ENCODE data around the gene GCH1. TPM values are rescaled to one million over a fixed set of nuclear protein-coding genes. Genes with fewer than 3 reads are reported as not detected.

The GCH1 gene, protein sequence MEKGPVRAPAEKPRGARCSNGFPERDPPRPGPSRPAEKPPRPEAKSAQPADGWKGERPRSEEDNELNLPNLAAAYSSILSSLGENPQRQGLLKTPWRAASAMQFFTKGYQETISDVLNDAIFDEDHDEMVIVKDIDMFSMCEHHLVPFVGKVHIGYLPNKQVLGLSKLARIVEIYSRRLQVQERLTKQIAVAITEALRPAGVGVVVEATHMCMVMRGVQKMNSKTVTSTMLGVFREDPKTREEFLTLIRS
- total RNA-seq: 10 to 100 TPM; 35.4 to 38.1 TPM

DNA sequence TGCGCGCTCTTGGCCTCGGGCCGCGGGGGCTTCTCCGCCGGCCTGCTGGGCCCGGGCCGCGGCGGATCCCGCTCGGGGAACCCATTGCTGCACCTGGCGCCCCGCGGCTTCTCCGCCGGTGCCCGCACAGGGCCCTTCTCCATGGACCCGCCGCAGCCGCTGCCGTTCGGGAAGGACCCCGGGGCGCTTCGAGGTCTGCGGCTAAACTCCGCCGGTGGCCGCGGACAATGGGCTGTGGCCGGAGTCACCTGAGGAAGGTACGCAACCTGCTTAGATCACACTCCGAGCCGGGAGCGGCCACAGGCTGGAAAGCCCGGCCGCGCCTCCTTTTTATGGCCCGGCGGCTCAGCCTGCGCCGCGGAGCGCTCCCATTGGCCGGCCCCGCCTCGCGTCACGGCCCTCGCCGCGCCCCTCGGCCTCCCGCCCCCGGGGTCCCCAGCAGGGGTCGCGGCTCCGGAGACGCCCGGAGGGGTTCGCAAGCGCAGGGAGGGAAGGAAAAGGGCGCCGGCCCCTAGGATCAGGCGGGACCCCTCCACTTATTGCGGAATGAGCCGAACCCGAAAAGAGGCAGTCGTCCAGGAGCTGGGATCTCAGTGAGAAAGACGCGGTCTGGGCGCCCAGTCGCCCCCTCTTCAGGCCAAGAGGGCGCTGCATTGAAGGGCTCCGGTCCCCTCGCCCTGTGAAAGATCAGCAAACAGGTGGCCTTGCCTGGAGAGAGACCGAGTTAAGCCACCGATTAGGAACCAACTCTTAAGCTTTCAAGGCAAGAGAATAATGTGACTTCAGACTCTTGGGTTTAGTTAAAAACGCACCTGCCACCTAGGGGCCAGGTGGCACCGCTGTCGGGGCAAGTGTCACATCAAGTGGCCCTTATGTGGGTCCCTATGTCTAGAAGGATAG is at the start of gene GCH1:
Gene GCH1, minus strand, starts transcription at position 306 of the 900 bp plus-strand sequence. Its CDS starts 163 bp downstream, at position 143.
- peak within 1 kb of the TSS; percentile 84 for H3K27ac Mint-ChIP-seq
- DNase-seq (peak; percentile 74), ATAC-seq (peak; percentile 77)
- no peaks in the 10 kb centered on the region for H3K9me3 Mint-ChIP-seq
- peaks cover 27% of the 10 kb centered on the region for H3K4me1 Mint-ChIP-seq (ENCODE audit: low read depth)
- TF ChIP-seq, protein P1, sequence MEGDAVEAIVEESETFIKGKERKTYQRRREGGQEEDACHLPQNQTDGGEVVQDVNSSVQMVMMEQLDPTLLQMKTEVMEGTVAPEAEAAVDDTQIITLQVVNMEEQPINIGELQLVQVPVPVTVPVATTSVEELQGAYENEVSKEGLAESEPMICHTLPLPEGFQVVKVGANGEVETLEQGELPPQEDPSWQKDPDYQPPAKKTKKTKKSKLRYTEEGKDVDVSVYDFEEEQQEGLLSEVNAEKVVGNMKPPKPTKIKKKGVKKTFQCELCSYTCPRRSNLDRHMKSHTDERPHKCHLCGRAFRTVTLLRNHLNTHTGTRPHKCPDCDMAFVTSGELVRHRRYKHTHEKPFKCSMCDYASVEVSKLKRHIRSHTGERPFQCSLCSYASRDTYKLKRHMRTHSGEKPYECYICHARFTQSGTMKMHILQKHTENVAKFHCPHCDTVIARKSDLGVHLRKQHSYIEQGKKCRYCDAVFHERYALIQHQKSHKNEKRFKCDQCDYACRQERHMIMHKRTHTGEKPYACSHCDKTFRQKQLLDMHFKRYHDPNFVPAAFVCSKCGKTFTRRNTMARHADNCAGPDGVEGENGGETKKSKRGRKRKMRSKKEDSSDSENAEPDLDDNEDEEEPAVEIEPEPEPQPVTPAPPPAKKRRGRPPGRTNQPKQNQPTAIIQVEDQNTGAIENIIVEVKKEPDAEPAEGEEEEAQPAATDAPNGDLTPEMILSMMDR (IDR thresholded peaks at IDR 0.05): peak; percentile 76
- H3K27me3 Mint-ChIP-seq: no peaks in the 10 kb centered on the region
- intact Hi-C loops (cut with micrococcal nuclease): no loop called here
- POLR2A ChIA-PET: interaction anchor here (0.8 to 3.3 kb wide), 5 partner anchors 9 to 149 kb away, joined by 3 to 22 read pairs (median 5); partner anchors contain the start of gene MAPK1IP1L
- peaks cover 7% of the 10 kb centered on the region for H3K36me3 Mint-ChIP-seq (ENCODE audit: low read depth)
- H3K4me3 Mint-ChIP-seq: peak within 1 kb of the TSS; percentile 84
- CTCF ChIA-PET: interaction anchor here (0.7 to 5.4 kb wide), 16 partner anchors 9 to 338 kb away, joined by 3 to 40 read pairs (median 4); no protein-coding TSS in a partner anchor

DNA sequence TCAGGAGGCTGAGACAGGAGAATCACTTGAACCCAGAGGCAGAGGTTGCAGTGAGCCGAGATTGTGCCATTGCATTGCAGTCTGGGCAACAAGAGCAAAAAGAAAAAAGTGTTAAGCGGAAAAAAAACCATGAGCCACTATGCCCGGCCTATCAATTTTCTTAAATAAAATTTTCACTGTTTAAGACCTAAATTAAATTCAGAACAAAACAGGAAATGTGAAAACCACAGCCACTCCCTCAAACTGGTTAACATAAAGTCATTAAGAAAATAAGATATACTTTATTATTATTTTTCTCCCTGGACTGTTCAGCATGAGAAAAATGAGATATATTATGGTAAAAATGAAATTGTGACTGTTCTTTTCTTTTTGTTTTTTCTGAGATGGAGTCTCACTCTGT is 44.6 kb upstream of the GCH1 start:
- Mint-ChIP-seq H3K4me3 (no peak overlapping the region), H3K36me3 (ENCODE audit: low read depth) (peaks cover 65% of the 10 kb centered on the region), H3K27me3 (no peaks in the 10 kb centered on the region), H3K9me3 (peaks cover 1% of the 10 kb centered on the region), H3K4me1 (ENCODE audit: low read depth) (no peaks in the 10 kb centered on the region), H3K27ac (no peak overlapping the region)
- no peak for DNase-seq
- intact Hi-C loops (cut with micrococcal nuclease): no loop called here
- TF ChIP-seq, protein P1 (IDR thresholded peaks at IDR 0.05): no peak
- ATAC-seq: no peak
- CTCF ChIA-PET: no interaction called here
- POLR2A ChIA-PET: no interaction called here

DNA sequence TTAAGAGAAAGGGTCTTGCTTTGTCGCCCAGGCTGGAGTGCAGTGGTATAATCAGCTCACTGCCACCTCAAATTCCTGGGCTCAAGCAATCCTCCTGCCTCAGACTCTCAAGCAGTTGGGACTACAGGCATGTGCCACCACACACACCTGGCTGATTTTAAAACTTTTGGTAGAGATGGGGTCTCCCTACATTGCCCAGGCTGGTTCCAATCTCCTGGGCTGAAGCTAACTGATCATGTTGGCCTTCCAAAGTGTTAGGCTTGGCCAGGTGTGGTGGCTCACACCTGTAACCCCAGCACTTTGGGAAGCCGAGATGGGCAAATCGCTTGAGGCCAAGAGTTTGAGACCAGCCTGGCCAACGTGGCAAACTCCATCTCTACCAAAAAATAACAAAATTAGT is 43.9 kb upstream of the GCH1 start:
- TF ChIP-seq, protein P1 (IDR thresholded peaks at IDR 0.05): no peak
- no peak overlapping the region for H3K27ac Mint-ChIP-seq
- peaks cover 63% of the 10 kb centered on the region for H3K36me3 Mint-ChIP-seq (ENCODE audit: low read depth)
- H3K4me1 Mint-ChIP-seq (ENCODE audit: low read depth): no peaks in the 10 kb centered on the region
- no peaks in the 10 kb centered on the region for H3K27me3 Mint-ChIP-seq
- ChIA-PET POLR2A (interaction anchor here (1.1 kb wide), 1 partner anchor 18 kb away, joined by 3 read pairs; no protein-coding TSS in a partner anchor), CTCF (interaction anchor here (1.3 kb wide), 1 partner anchor 43 kb away, joined by 5 read pairs; the partner anchor contains the start of gene GCH1)
- H3K9me3 Mint-ChIP-seq: peaks cover 1% of the 10 kb centered on the region
- intact Hi-C loops (cut with micrococcal nuclease): no loop called here
- DNase-seq: no peak
- no peak for ATAC-seq
- H3K4me3 Mint-ChIP-seq: no peak overlapping the region

DNA sequence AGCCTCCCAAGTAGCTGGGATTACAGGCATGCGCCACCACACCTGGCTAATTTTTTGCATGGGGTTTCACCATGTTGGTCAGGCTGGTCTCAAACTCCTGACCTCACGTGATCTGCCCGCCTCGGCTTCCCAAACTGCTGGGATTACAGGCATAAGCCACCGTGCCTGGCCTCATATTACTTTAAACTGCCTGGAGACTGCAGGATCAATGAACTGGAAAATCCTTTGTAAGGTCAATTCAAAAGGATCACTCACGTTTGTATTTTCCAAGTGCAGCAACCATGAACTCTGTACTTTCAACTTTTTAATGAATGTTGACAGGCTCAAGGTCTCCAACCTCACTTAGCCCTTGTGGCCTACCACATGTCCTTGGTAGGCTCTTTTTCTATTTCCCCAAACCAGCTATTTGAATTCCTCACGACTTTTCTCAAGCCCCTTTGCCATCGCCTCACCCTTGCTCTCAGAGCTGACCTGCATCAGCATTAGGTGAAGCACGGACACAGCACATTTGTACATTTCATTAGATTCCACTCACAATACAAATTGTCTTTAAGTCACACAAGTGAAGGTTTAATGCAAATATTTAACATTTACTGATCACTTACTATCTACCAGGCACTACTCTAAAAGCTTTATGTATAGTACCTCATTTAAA is 42.2 kb upstream of the GCH1 start:
- Mint-ChIP-seq H3K4me3 (no peak overlapping the region), H3K36me3 (ENCODE audit: low read depth) (peaks cover 58% of the 10 kb centered on the region), H3K9me3 (peaks cover 1% of the 10 kb centered on the region), H3K27me3 (no peaks in the 10 kb centered on the region), H3K4me1 (ENCODE audit: low read depth) (no peaks in the 10 kb centered on the region), H3K27ac (no peak overlapping the region)
- ATAC-seq (no peak), DNase-seq (no peak)
- ChIA-PET POLR2A (no interaction called here), CTCF (no interaction called here)
- intact Hi-C loops (cut with micrococcal nuclease): no loop called here
- TF ChIP-seq, protein P1 (IDR thresholded peaks at IDR 0.05): no peak

Data from activated CD8-positive, alpha-beta T cell treated with anti-CD3 and anti-CD28 coated beads for 36 hours (primary cell).